IMR-90 (cell line): ENCODE data around the gene CDK11A. TPM values are rescaled to one million over a fixed set of nuclear protein-coding genes. Genes with fewer than 3 reads are reported as not detected.

ENCODE experiments used
- ATAC-seq: fragments of 200-7000 bp; cut with Tn5 transposase; 2 replicates; pipeline ENCODE4 v1.9.1; 2020; ENCODE audit warnings: low read depth, mild to moderate bottlenecking, moderate library complexity
- BruUV-seq: library from RNA; stranded (reverse); fragments of 400-500 nt; replicated peaks from 2 replicates; lab custom pipeline; 2021; lab: Mats Ljungman, UMichigan
- CTCF ChIA-PET: fragments of 300-600 bp; formaldehyde crosslinking; extraction: SDS; loops from one replicate; lab custom pipeline; 2021; ENCODE audit warnings: antibody characterized with exemption; lab: Yijun Ruan, JAX
- POLR2A ChIA-PET: fragments of 300-600 bp; sonication (Branson Sonifier 250); formaldehyde crosslinking; loops from one replicate; lab custom pipeline; 2022; ENCODE audit warnings: antibody characterized with exemption; ENCODE audit not compliant: unreplicated experiment; lab: Charles Lee
- DNase-seq: peaks from one replicate; pipeline ENCODE4 v3.0.0; 2013
- H2AFZ ChIP-seq: replicated peaks from 2 replicates; pipeline ENCODE3; 2013; ENCODE audit warnings: low read length, mild to moderate bottlenecking; ENCODE audit not compliant: poor library complexity
- H2AK5ac ChIP-seq: 2 replicates; pipeline ENCODE4 v1.6.1; 2013; ENCODE audit warnings: low read depth, low read length, inconsistent platforms
- H2AK9ac ChIP-seq: replicated peaks from 2 replicates; pipeline ENCODE3; 2013; ENCODE audit warnings: mild to moderate bottlenecking, low read depth, low read length, moderate library complexity; ENCODE audit not compliant: poor library complexity
- H2BK120ac ChIP-seq: 2 replicates; pipeline ENCODE4 v1.6.1; 2013; ENCODE audit warnings: low read depth, low read length, inconsistent platforms
- H2BK15ac ChIP-seq: 3 replicates; pipeline ENCODE4 v1.6.1; 2013; ENCODE audit warnings: low read depth, low read length, inconsistent platforms
- H2BK20ac ChIP-seq: 2 replicates; pipeline ENCODE4 v1.6.1; 2013; ENCODE audit warnings: low read depth, mild to moderate bottlenecking, inconsistent platforms, low read length, moderate library complexity
- H2BK5ac ChIP-seq: 2 replicates; pipeline ENCODE4 v1.6.1; 2013; ENCODE audit warnings: mild to moderate bottlenecking, low read depth, low read length, inconsistent platforms; ENCODE audit not compliant: poor library complexity, severe bottlenecking
- H3K14ac ChIP-seq: replicated peaks from 2 replicates; pipeline ENCODE4 v1.6.1; 2013; ENCODE audit warnings: low read depth, low read length, inconsistent platforms
- H3K18ac ChIP-seq: 2 replicates; pipeline ENCODE4 v1.6.1; 2013; ENCODE audit warnings: low read depth, low read length, control low read depth
- H3K23ac ChIP-seq: 2 replicates; pipeline ENCODE4 v1.6.1; 2013; ENCODE audit warnings: low read depth, low read length, inconsistent platforms
- H3K27ac ChIP-seq: 2 replicates; pipeline ENCODE4 v1.5.1; 2013; ENCODE audit warnings: mild to moderate bottlenecking, control low read depth, low read length; ENCODE audit not compliant: insufficient read depth
- H3K27me3 ChIP-seq: 2 replicates; pipeline ENCODE4 v1.6.1; 2013; ENCODE audit warnings: low read length; ENCODE audit not compliant: control insufficient read depth, insufficient read depth
- H3K36me3 ChIP-seq: 2 replicates; pipeline ENCODE4 v1.6.1; 2013; ENCODE audit warnings: low read length, mixed read lengths; ENCODE audit not compliant: control insufficient read depth, insufficient read depth
- H3K4ac ChIP-seq: 2 replicates; pipeline ENCODE4 v1.6.1; 2013; ENCODE audit warnings: low read depth, low read length, inconsistent platforms
- H3K4me1 ChIP-seq: 2 replicates; pipeline ENCODE4 v1.6.1; 2013; ENCODE audit warnings: low read length, mixed read lengths; ENCODE audit not compliant: control insufficient read depth, insufficient read depth
- H3K4me2 ChIP-seq: 2 replicates; pipeline ENCODE4 v1.6.1; 2013; ENCODE audit warnings: low read depth, mild to moderate bottlenecking, control low read depth, low read length, moderate library complexity
- H3K4me3 ChIP-seq: 2 replicates; pipeline ENCODE4 v1.5.1; 2013; ENCODE audit warnings: low read depth, mild to moderate bottlenecking, control low read depth, low read length, moderate library complexity; ENCODE audit not compliant: insufficient read depth
- H3K56ac ChIP-seq: 2 replicates; pipeline ENCODE4 v1.6.1; 2013; ENCODE audit warnings: low read length, inconsistent platforms; ENCODE audit not compliant: insufficient read depth; ENCODE audit errors: extremely low read depth
- H3K79me1 ChIP-seq, 2 experiments: 2 replicates each; pipeline ENCODE4 v1.6.1; 2013; ENCODE audit warnings: low read length in 2 of 2, inconsistent platforms in 1 of 2, low read depth in 1 of 2
- H3K9ac ChIP-seq: 2 replicates; pipeline ENCODE4 v1.6.1; 2013; ENCODE audit warnings: low read depth, low read length, control low read depth
- H3K9me1 ChIP-seq: 2 replicates; pipeline ENCODE4 v1.6.1; 2013; ENCODE audit warnings: low read length, inconsistent platforms; ENCODE audit not compliant: insufficient read depth
- H3K9me3 ChIP-seq: 2 replicates; pipeline ENCODE4 v1.6.1; 2013; ENCODE audit warnings: low read length; ENCODE audit not compliant: control insufficient read depth, insufficient read depth
- H4K20me1 ChIP-seq: 2 replicates; pipeline ENCODE4 v1.6.1; 2013; ENCODE audit warnings: low read length, inconsistent platforms; ENCODE audit not compliant: insufficient read depth
- H4K5ac ChIP-seq: 2 replicates; pipeline ENCODE4 v1.6.1; 2013; ENCODE audit warnings: mild to moderate bottlenecking, low read depth, low read length, control low read depth
- H4K8ac ChIP-seq, 2 experiments: 2 replicates each; pipeline ENCODE4 v1.6.1; 2013; ENCODE audit warnings: low read depth in 2 of 2, low read length in 2 of 2, control low read depth in 1 of 2, inconsistent platforms in 1 of 2
- H4K91ac ChIP-seq: 2 replicates; pipeline ENCODE4 v1.6.1; 2013; ENCODE audit warnings: low read depth, low read length, inconsistent platforms; ENCODE audit not compliant: insufficient read depth
- BHLHE40 ChIP-seq: fragments of 150-350 bp; IDR thresholded peaks from 2 replicates; pipeline ENCODE4 v1.6.1; 2016; ENCODE audit warnings: mild to moderate bottlenecking, low read depth, low read length
- CEBPB ChIP-seq: IDR thresholded peaks from 2 replicates; pipeline ENCODE4 v1.6.1; 2012; ENCODE audit warnings: low read depth, low read length, improper control_type of control experiment
- CHD1 ChIP-seq: IDR thresholded peaks from 2 replicates; pipeline ENCODE4 v1.6.1; 2012; ENCODE audit warnings: low read depth, low read length, improper control_type of control experiment
- POLR2A ChIP-seq: IDR thresholded peaks from 2 replicates; pipeline ENCODE4 v1.6.1; 2012; ENCODE audit warnings: mild to moderate bottlenecking, low read depth, low read length
- SMC3 ChIP-seq: fragments of 150-350 bp; IDR thresholded peaks from 2 replicates; pipeline ENCODE4 v1.6.1; 2016; ENCODE audit warnings: low read depth, mild to moderate bottlenecking, antibody characterized with exemption, low read length, moderate library complexity
- WGBS, 2 experiments: methylation state at CpG; one replicate each; pipeline versions ENCODE4 v1.1.5 to v1.1.7; 2013; ENCODE audit warnings: missing lambda C conversion rate in 2 of 2; ENCODE audit not compliant: insufficient read length in 1 of 2; ENCODE audit errors: extremely low coverage in 2 of 2; 5-methylcytosine and 5-hydroxymethylcytosine counted together
- dilution Hi-C: fragments of 300-500 bp; cut with HindIII; formaldehyde crosslinking; loops from one replicate; pipeline ENCODE4 v1.14.3; 2018; ENCODE audit warnings: low sequenced_read_pairs; ENCODE audit not compliant: unreplicated experiment
- in situ Hi-C: fragments of 300-500 bp; cut with MboI; formaldehyde crosslinking; loops from 3 replicates; pipeline ENCODE4 v1.14.3; 2019; ENCODE audit warnings: low sequenced_read_pairs, inconsistent platforms, mixed read lengths
- intact Hi-C: fragments of 100-400 bp; cut with micrococcal nuclease; formaldehyde crosslinking; loops from 2 replicates; pipeline ENCODE4 v1.10.0; 2022
- polyA plus RNA-seq, 3 experiments: library from polyadenylated mRNA; depleted of rRNA; stranded (reverse); fragments of >200 nt; gene quantifications; 2 replicates each; pipeline ENCODE4 v1.2.3, GENCODE V29; 2012; ENCODE audit warnings: low replicate concordance in 1 of 3
- total RNA-seq: library from RNA; depleted of rRNA; stranded (reverse); fragments of >200 nt; gene quantifications from 2 replicates; pipeline ENCODE4 v1.2.3, GENCODE V29; 2012

Gene CDK11A
- total and polyA plus RNA-seq, 2 of the 4 experiments (the other 2 are of a cell fraction) = 1.8 to 20.0 TPM

DNA sequence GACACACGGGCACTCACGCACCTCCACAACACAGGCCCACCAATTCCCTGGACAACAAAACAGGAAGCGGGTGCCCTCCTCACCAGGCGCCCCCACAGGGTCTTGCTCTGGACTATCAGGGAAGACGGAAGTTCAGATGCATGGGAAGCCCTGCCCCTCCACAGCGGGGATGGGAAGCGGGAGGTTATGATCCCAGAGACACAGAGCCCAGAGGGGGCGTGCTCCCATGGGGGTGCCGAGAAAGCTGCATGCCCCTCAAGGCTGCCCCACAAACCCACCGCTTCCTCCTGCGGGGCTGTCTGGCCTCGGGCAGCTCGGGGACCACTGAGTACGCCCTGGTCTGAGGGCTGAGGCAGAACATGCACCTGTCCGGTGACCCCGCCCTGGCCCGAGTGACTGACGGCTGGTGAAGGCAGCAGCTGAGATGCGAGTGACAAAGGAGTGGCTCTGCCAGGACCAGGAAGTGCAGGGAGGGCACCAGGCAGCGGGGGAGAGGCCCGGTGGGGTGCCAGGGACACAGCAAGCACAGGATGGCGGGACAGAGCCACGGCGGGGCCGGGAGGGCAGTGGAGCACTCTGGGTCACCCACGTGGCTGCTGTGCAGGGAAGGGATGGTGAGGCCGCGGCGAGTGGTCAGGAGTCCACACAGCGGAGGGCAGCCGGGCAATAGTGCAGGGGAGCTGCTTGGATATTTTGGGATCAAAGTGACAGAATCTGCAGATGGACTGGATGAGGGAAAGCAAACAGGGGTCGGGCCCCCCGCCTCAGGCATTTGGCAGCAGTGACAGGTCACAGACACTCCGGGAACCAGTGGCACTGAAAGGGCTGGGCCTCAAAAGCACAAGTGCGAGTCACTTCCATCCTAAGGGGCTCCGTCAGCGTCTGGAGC, 35.5 kb upstream of the CDK11A start:
- intact Hi-C loops = no loop called here
- DNase-seq = no peak
- WGBS, 2 experiments = 94% methylated on average over 18 of the region's 37 CpGs; no CpG with 5 or more reads in 1 of the 2 experiments
- peaks cover 16% of the 10 kb centered on the region for H4K20me1 ChIP-seq
- ChIA-PET POLR2A (no interaction called here), CTCF (no interaction called here)
- no peak overlapping the region for H2AK9ac ChIP-seq
- no TSS peak for BruUV-seq
- no peaks in the 10 kb centered on the region for H3K4me1 ChIP-seq
- H3K56ac ChIP-seq = no peak overlapping the region
- H2BK5ac ChIP-seq = no peak overlapping the region
- no peak overlapping the region for H3K18ac ChIP-seq
- in situ Hi-C loops = no loop called here
- no peak overlapping the region for H3K4me2 ChIP-seq
- no peak overlapping the region for H3K4ac ChIP-seq
- H3K9me3 ChIP-seq = no peaks in the 10 kb centered on the region
- peaks cover 62% of the 10 kb centered on the region for H3K36me3 ChIP-seq
- H2BK15ac ChIP-seq = no peak overlapping the region
- H2AFZ ChIP-seq = no peak overlapping the region
- H4K91ac ChIP-seq = no peak overlapping the region
- no peak overlapping the region for H3K23ac ChIP-seq
- no peak for ATAC-seq
- no peaks in the 10 kb centered on the region; the same call in 1 of the 2 replicates for H3K9me1 ChIP-seq
- H3K27ac ChIP-seq = no peak overlapping the region
- no peak overlapping the region for H4K8ac ChIP-seq
- no peaks in the 10 kb centered on the region for H3K27me3 ChIP-seq
- peaks cover 12 to 40% of the 10 kb centered on the region in 2 experiments for H3K79me1 ChIP-seq
- no peak overlapping the region for H4K5ac ChIP-seq
- TF ChIP-seq POLR2A (no peak), SMC3 (no peak), CEBPB (no peak), BHLHE40 (no peak), CHD1 (no peak)
- no peak overlapping the region for H3K14ac ChIP-seq
- dilution Hi-C loops = no loop called here
- no peak overlapping the region for H3K4me3 ChIP-seq
- no peak overlapping the region for H3K9ac ChIP-seq
- H2BK120ac ChIP-seq = no peak overlapping the region
- no peak overlapping the region for H2BK20ac ChIP-seq
- H2AK5ac ChIP-seq = no peak overlapping the region
